Measurements from ENCODE around the gene ALMS1. TPM values are rescaled to one million over a fixed set of nuclear protein-coding genes. Genes with fewer than 3 reads are reported as not detected.
A peak's percentile ranks its signal among the peaks of the same experiment; 100 is the strongest.
"Not testable (repeated sequence)": the region's sequence is repeated elsewhere in the genome, so short reads cannot be mapped to it uniquely, and the experiment has no call there.

ALMS1 gene
- total and polyA plus RNA-seq, 9 donors, result 12.8 to 53.4 (median 46.9) TPM

DNA sequence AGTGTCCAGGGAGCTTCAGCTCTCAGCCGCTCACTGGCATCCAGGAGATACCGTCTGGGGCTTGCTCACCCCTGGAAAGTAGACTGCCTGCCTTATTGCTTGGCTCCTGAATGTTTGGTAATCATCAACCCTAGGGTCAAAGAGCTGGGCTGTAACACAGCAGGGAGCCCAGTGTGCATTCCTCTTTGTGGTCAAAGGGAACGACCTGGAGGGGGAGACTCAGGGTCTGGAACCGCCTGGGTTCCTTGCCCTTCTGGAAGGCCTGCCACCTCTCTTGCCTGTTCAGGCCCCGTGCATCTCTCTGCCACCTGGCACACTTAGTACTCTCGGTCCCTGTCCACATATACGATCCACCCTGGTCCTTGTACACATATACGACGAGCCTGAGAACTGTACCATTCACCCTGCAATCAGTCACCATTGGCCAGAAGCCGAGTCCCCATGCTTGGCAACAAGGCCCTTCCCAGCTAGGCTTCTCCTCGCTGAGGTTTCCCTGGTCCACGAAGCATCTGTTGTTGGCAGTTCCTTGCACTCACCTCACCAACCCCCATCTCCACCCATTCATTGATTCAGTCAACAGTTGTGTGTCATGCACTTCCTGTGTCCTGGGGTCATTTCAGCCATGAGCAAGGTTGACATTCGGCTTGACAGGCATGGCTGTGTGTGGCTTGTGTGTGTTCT lies 256.8 kb downstream of the ALMS1 start, which contains the start of gene NAT8:
NAT8 (minus strand) TSS at position 85 of the 681 bp plus-strand sequence. CDS start 794 bp downstream, outside the sequence.
- H3K27me3 ChIP-seq, result no peaks in the 10 kb centered on the region
- H3K4me1 ChIP-seq (ENCODE audit: insufficient read depth), result peaks cover 34% of the 10 kb centered on the region
- H3K9me3 ChIP-seq, result no peaks in the 10 kb centered on the region
- no peaks in the 10 kb centered on the region for H3K36me3 ChIP-seq
- TF ChIP-seq, protein P1, sequence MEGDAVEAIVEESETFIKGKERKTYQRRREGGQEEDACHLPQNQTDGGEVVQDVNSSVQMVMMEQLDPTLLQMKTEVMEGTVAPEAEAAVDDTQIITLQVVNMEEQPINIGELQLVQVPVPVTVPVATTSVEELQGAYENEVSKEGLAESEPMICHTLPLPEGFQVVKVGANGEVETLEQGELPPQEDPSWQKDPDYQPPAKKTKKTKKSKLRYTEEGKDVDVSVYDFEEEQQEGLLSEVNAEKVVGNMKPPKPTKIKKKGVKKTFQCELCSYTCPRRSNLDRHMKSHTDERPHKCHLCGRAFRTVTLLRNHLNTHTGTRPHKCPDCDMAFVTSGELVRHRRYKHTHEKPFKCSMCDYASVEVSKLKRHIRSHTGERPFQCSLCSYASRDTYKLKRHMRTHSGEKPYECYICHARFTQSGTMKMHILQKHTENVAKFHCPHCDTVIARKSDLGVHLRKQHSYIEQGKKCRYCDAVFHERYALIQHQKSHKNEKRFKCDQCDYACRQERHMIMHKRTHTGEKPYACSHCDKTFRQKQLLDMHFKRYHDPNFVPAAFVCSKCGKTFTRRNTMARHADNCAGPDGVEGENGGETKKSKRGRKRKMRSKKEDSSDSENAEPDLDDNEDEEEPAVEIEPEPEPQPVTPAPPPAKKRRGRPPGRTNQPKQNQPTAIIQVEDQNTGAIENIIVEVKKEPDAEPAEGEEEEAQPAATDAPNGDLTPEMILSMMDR (IDR thresholded peaks at IDR 0.05), result no peak
- no peak for TF ChIP-seq EP300 (IDR thresholded peaks at IDR 0.05)
- no peak for TF ChIP-seq POLR2A (IDR thresholded peaks at IDR 0.05)
- H3K4me3 ChIP-seq, result no peak within 1 kb of the TSS
- no peak for DNase-seq
- peak within 1 kb of the TSS in 1 of 2 donors; percentile 40 for H3K27ac ChIP-seq
- intact Hi-C loops (cut with DNase I), result no loop called here
- WGBS, 3 donors, result 25 to 57% (median 32%) methylated on average over 13 of the region's 13 CpGs

- H3K27me3 ChIP-seq; intact Hi-C loops (cut with DNase I); H3K9me3 ChIP-seq; H3K4me3 ChIP-seq; DNase-seq; H3K36me3 ChIP-seq; H3K27ac ChIP-seq: not testable (repeated sequence)
- 94 to 98% (median 97%) methylated on average over 7 to 10 of the region's 10 CpGs for WGBS, 3 donors
- peaks cover 10% of the 10 kb centered on the region for H3K4me1 ChIP-seq (ENCODE audit: insufficient read depth)
Measured at GRCh38 chr2:73647690-73648089, 262.1 kb downstream of the ALMS1 start.

DNA sequence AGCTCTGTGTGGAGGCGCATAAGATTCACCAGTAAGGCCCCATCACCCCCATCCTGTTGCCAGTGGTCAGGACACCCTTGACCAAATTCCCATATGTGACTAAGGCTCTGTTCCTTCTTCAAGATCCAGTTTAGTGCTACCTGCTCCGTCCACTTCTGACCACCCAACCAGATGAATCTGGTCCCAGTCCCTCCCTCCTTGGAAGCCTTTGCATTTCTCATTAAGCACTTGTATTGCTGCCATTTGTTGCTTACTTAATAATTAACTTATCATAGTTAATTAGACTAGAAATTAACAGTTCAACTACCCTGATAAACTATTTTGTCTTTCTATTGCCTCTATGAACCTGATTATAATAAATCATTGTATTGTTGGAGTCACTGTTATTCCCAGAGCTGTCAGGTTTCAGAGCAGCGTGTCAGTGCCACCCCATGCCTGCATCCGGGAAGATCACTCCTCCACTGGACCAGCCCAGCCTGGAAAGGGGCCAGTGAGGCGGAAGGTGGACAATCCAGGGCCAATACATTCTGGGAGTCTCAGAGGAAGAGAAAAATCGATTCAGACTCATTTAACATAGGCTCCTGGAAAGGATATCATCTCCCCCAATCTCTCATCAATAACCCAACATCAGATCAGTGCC lies 266.1 kb downstream of the ALMS1 start:
- intact Hi-C loops (cut with DNase I), result no loop called here
- Histone ChIP-seq H3K9me3 (no peaks in the 10 kb centered on the region), H3K4me3 (no peak overlapping the region), H3K27me3 (no peaks in the 10 kb centered on the region), H3K27ac (no peak overlapping the region), H3K36me3 (no peaks in the 10 kb centered on the region), H3K4me1 (ENCODE audit: insufficient read depth) (no peaks in the 10 kb centered on the region)
- WGBS, 3 donors, result 70 to 75% (median 73%) methylated on average over 6 of the region's 6 CpGs
- TF ChIP-seq, protein P1 (IDR thresholded peaks at IDR 0.05), result no peak
- TF ChIP-seq POLR2A (IDR thresholded peaks at IDR 0.05) (no peak), EP300 (IDR thresholded peaks at IDR 0.05) (no peak)
- no peak for DNase-seq

- H3K9me3 ChIP-seq, result no peaks in the 10 kb centered on the region
- TF ChIP-seq, protein P1 (IDR thresholded peaks at IDR 0.05), result no peak
- TF ChIP-seq POLR2A (IDR thresholded peaks at IDR 0.05), result no peak
- DNase-seq, result no peak
- WGBS, 3 donors, result 94 to 98% (median 95%) methylated on average over 3 of the region's 3 CpGs
- H3K4me3 ChIP-seq, result no peak overlapping the region
- intact Hi-C loops (cut with DNase I), result no loop called here
- H3K27me3 ChIP-seq, result no peaks in the 10 kb centered on the region
- no peaks in the 10 kb centered on the region for H3K4me1 ChIP-seq (ENCODE audit: insufficient read depth)
- H3K36me3 ChIP-seq, result no peaks in the 10 kb centered on the region
- no peak overlapping the region for H3K27ac ChIP-seq
Measured at GRCh38 chr2:73652348-73652747, 266.7 kb downstream of the ALMS1 start.

DNA sequence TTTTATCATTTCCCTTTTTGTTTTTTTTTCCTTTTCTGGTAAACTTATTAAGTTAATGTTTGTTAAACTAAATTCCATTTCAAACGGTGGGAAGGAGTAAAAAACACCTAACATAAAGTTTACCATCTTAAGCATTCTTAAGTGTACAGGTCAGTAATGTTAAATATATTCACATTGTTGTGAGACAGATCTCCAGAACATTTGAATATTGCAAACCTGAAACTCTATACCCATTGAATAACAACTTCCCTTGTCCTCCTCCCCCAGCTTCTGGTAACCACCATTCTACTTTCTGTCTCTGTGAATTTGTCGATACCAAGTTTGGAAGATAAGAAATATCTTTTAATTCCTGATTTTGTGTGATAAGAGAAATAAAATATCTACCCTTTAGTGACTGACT lies 268.5 kb downstream of the ALMS1 start:
- Histone ChIP-seq H3K27me3 (no peaks in the 10 kb centered on the region), H3K4me1 (ENCODE audit: insufficient read depth) (no peaks in the 10 kb centered on the region), H3K36me3 (no peaks in the 10 kb centered on the region), H3K27ac (no peak overlapping the region), H3K9me3 (no peaks in the 10 kb centered on the region), H3K4me3 (no peak overlapping the region)
- 22 to 31% (median 23%) methylated on average over 2 of the region's 2 CpGs for WGBS, 3 donors
- intact Hi-C loops (cut with DNase I), result no loop called here
- no peak for TF ChIP-seq EP300 (IDR thresholded peaks at IDR 0.05)
- TF ChIP-seq, protein P1 (IDR thresholded peaks at IDR 0.05), result no peak
- TF ChIP-seq POLR2A (IDR thresholded peaks at IDR 0.05), result no peak
- no peak for DNase-seq

Measured in ovary (tissue), 9 donors.